Measurements from ENCODE around the gene VPS37C. TPM values are rescaled to one million over a fixed set of nuclear protein-coding genes. Genes with fewer than 3 reads are reported as not detected.
A peak's percentile ranks its signal among the peaks of the same experiment; 100 is the strongest.

Gene VPS37C
- total RNA-seq, 1 donor from 2014 or later: 8.7 TPM

GRCh38 chr11:61121917-61122316 lies 39.3 kb downstream of the VPS37C start:
- DNase-seq (ENCODE audit: low read depth) (peak; percentile 29), FAIRE-seq (no peak)
- Histone ChIP-seq H3K36me3 (ENCODE audit: control insufficient read depth, insufficient read depth, low read length) (no peaks in the 10 kb centered on the region), H3K27me3 (ENCODE audit: control insufficient read depth, insufficient read depth, low read length) (peaks cover 2% of the 10 kb centered on the region), H3K4me3 (ENCODE audit: low read depth, low read length) (no peak overlapping the region)
- TF ChIP-seq CTCF (IDR thresholded peaks at IDR 0.05; ENCODE audit: insufficient read depth, low read length, severe bottlenecking): no peak

GRCh38 chr11:61121192-61121831 lies 39.9 kb downstream of the VPS37C start:
- no peak for DNase-seq (ENCODE audit: low read depth)
- Histone ChIP-seq H3K36me3 (ENCODE audit: control insufficient read depth, insufficient read depth, low read length) (no peaks in the 10 kb centered on the region), H3K4me3 (ENCODE audit: low read depth, low read length) (no peak overlapping the region), H3K27me3 (ENCODE audit: control insufficient read depth, insufficient read depth, low read length) (peaks cover 2% of the 10 kb centered on the region)
- no peak for FAIRE-seq
- no peak for TF ChIP-seq CTCF (IDR thresholded peaks at IDR 0.05; ENCODE audit: insufficient read depth, low read length, severe bottlenecking)

- FAIRE-seq: no peak
Measured at GRCh38 chr11:61120706-61121191, 40.5 kb downstream of the VPS37C start.

GRCh38 chr11:61120099-61120705 lies 41.0 kb downstream of the VPS37C start:
- Histone ChIP-seq H3K27me3 (ENCODE audit: control insufficient read depth, insufficient read depth, low read length) (peaks cover 2% of the 10 kb centered on the region), H3K36me3 (ENCODE audit: control insufficient read depth, insufficient read depth, low read length) (no peaks in the 10 kb centered on the region), H3K4me3 (ENCODE audit: low read depth, low read length) (no peak overlapping the region)
- no peak for FAIRE-seq
- no peak for TF ChIP-seq CTCF (IDR thresholded peaks at IDR 0.05; ENCODE audit: insufficient read depth, low read length, severe bottlenecking)
- no peak for DNase-seq (ENCODE audit: low read depth)

More at GRCh38 chr11:61120706-61121191, 40.5 kb downstream of the VPS37C start:
- peaks cover 2% of the 10 kb centered on the region for H3K27me3 ChIP-seq (ENCODE audit: control insufficient read depth, insufficient read depth, low read length)
- peak; percentile 29 for DNase-seq (ENCODE audit: low read depth)
- H3K4me3 ChIP-seq (ENCODE audit: low read depth, low read length): no peak overlapping the region
- no peaks in the 10 kb centered on the region for H3K36me3 ChIP-seq (ENCODE audit: control insufficient read depth, insufficient read depth, low read length)
- no peak for TF ChIP-seq CTCF (IDR thresholded peaks at IDR 0.05; ENCODE audit: insufficient read depth, low read length, severe bottlenecking)

GRCh38 chr11:61119571-61119970 lies 41.7 kb downstream of the VPS37C start:
- H3K4me3 ChIP-seq (ENCODE audit: low read depth, low read length): no peak overlapping the region
- no peak for TF ChIP-seq CTCF (IDR thresholded peaks at IDR 0.05; ENCODE audit: insufficient read depth, low read length, severe bottlenecking)
- FAIRE-seq (no peak), DNase-seq (ENCODE audit: low read depth) (no peak)
- peaks cover 2% of the 10 kb centered on the region for H3K27me3 ChIP-seq (ENCODE audit: control insufficient read depth, insufficient read depth, low read length)
- no peaks in the 10 kb centered on the region for H3K36me3 ChIP-seq (ENCODE audit: control insufficient read depth, insufficient read depth, low read length)

Data from bronchial epithelial cell (primary cell).